HG03064 (cell line): Measurements from ENCODE around the gene CLMN.

Source experiments
- ATAC-seq: cut with Tn5 transposase; IDR thresholded peaks from one replicate; pipeline ENCODE4 v1.9.1; 2021; ENCODE audit warnings: low read depth; ENCODE audit not compliant: unreplicated experiment

Gene CLMN

GRCh38 chr14:95319312-95320077, at the start of gene CLMN:
Gene CLMN, minus strand, starts transcription at chr14:95319908. Its CDS starts 116 bp downstream, at chr14:95319792.
- no peak for ATAC-seq

GRCh38 chr14:95365401-95365800, 45.7 kb upstream of the CLMN start:
- no peak for ATAC-seq

- ATAC-seq = no peak
Observed at GRCh38 chr14:95364481-95365209, 44.9 kb upstream of the CLMN start.

- ATAC-seq = no peak
Observed at GRCh38 chr14:95363468-95363954, 43.8 kb upstream of the CLMN start.

GRCh38 chr14:95362138-95362494, 42.4 kb upstream of the CLMN start:
- ATAC-seq = no peak

GRCh38 chr14:95361373-95362137, 41.8 kb upstream of the CLMN start:
- ATAC-seq = no peak

- ATAC-seq = no peak
Observed at GRCh38 chr14:95360828-95361227, 41.1 kb upstream of the CLMN start.

GRCh38 chr14:95359994-95360826, 40.5 kb upstream of the CLMN start:
- no peak for ATAC-seq

- no peak for ATAC-seq
Observed at GRCh38 chr14:95356245-95356869, 36.6 kb upstream of the CLMN start.

GRCh38 chr14:95355422-95355821, 35.7 kb upstream of the CLMN start:
- ATAC-seq = no peak

GRCh38 chr14:95354834-95355233, 35.1 kb upstream of the CLMN start:
- no peak for ATAC-seq

GRCh38 chr14:95353664-95354063, 34.0 kb upstream of the CLMN start:
- no peak for ATAC-seq

- ATAC-seq = no peak
Observed at GRCh38 chr14:95353007-95353406, 33.3 kb upstream of the CLMN start.

GRCh38 chr14:95352481-95352880, 32.8 kb upstream of the CLMN start:
- no peak for ATAC-seq

GRCh38 chr14:95349241-95349640, 29.5 kb upstream of the CLMN start:
- ATAC-seq = no peak

GRCh38 chr14:95348395-95349080, 28.8 kb upstream of the CLMN start:
- no peak for ATAC-seq

- ATAC-seq = no peak
Observed at GRCh38 chr14:95346820-95347219, 27.1 kb upstream of the CLMN start.

GRCh38 chr14:95346266-95346665, 26.6 kb upstream of the CLMN start:
- ATAC-seq = no peak

- no peak for ATAC-seq
Observed at GRCh38 chr14:95345032-95345431, 25.3 kb upstream of the CLMN start.
